CD14-positive monocyte (primary cell): ENCODE measurements around the gene TFR2. TPM values are rescaled to one million over a fixed set of nuclear protein-coding genes. Genes with fewer than 3 reads are reported as not detected.

Experiments
- DNase-seq, 3 donors: peaks; one replicate each; pipeline ENCODE4 v3.0.0-alpha.2; 2011 to 2022
- H2AFZ ChIP-seq: 2 replicates; pipeline ENCODE4 v1.6.0; 2012; ENCODE audit warnings: mild to moderate bottlenecking, low read depth, low read length, inconsistent platforms; ENCODE audit not compliant: insufficient read depth, poor library complexity, severe bottlenecking
- H3K27ac ChIP-seq, 2 donors: 1 replicate in 1 of 2; 2 replicates in 1 of 2; pipeline ENCODE4 v1.5.1; 2012 to 2013; ENCODE audit warnings: low read length in 2 of 2, control low read depth in 1 of 2, inconsistent platforms in 1 of 2, low read depth in 1 of 2, mild to moderate bottlenecking in 1 of 2
- H3K27me3 ChIP-seq, 2 donors: one replicate each; pipeline versions ENCODE4 v1.6.0 to v1.6.1; 2011 to 2013; ENCODE audit warnings: low read length in 2 of 2; ENCODE audit not compliant: control insufficient read depth in 2 of 2, insufficient read depth in 2 of 2
- H3K36me3 ChIP-seq, 2 donors: replicated peaks in 1 of 2; 1 replicate in 1 of 2; 2 replicates in 1 of 2; pipeline versions ENCODE4 v1.5.1 to v1.6.1; 2012 to 2013; ENCODE audit warnings: low read length in 2 of 2, control low read depth in 1 of 2, inconsistent platforms in 1 of 2, mild to moderate bottlenecking in 1 of 2; ENCODE audit not compliant: insufficient read depth in 2 of 2, control insufficient read depth in 1 of 2
- H3K4me1 ChIP-seq, 2 donors: 1 replicate in 1 of 2; 2 replicates in 1 of 2; pipeline versions ENCODE4 v1.5.1 to v1.6.1; 2012 to 2013; ENCODE audit warnings: low read length in 2 of 2, control low read depth in 1 of 2, inconsistent platforms in 1 of 2, mild to moderate bottlenecking in 1 of 2, moderate library complexity in 1 of 2; ENCODE audit not compliant: insufficient read depth in 2 of 2, control insufficient read depth in 1 of 2
- H3K4me2 ChIP-seq: replicated peaks from 2 replicates; pipeline ENCODE3; 2012; ENCODE audit warnings: low read length, moderate library complexity, mild to moderate bottlenecking; ENCODE audit not compliant: poor library complexity, severe bottlenecking; ENCODE audit errors: extremely low read depth
- H3K4me3 ChIP-seq, 3 experiments: fragments of 200-600 bp in 1 of 3; sonication (generic) in 1 of 3; replicated peaks in 1 of 3; 1 replicate in 2 of 3; 2 replicates in 1 of 3; pipeline ENCODE4 v1.5.1; 2011 to 2013; ENCODE audit warnings: low read length in 3 of 3, mild to moderate bottlenecking in 3 of 3, control low read depth in 2 of 3, low read depth in 2 of 3, inconsistent platforms in 1 of 3, moderate library complexity in 1 of 3
- H3K79me2 ChIP-seq: 2 replicates; pipeline ENCODE4 v1.6.0; 2012; ENCODE audit warnings: mild to moderate bottlenecking, control low read depth, inconsistent platforms, low read length, moderate library complexity; ENCODE audit not compliant: insufficient read depth
- H3K9ac ChIP-seq: 2 replicates; pipeline ENCODE4 v1.6.0; 2017; ENCODE audit warnings: low read length, mild to moderate bottlenecking; ENCODE audit not compliant: insufficient read depth, poor library complexity, severe bottlenecking
- H3K9me3 ChIP-seq, 2 donors: replicated peaks in 1 of 2; 1 replicate in 1 of 2; 2 replicates in 1 of 2; pipeline versions ENCODE4 v1.5.1 to v1.6.1; 2012 to 2013; ENCODE audit warnings: low read length in 2 of 2, control low read depth in 1 of 2; ENCODE audit not compliant: control insufficient read depth in 1 of 2, insufficient read depth in 1 of 2
- H4K20me1 ChIP-seq: 2 replicates; pipeline ENCODE4 v1.6.0; 2012; ENCODE audit warnings: mild to moderate bottlenecking, low read length, control low read depth, moderate library complexity; ENCODE audit not compliant: insufficient read depth
- H3K27ac Mint-ChIP-seq, 7 donors: one replicate each; pipeline ENCODE4 v1.8.0; 2020; ENCODE audit warnings: mild to moderate bottlenecking in 7 of 7, mixed read lengths in 7 of 7, moderate library complexity in 6 of 7, inconsistent platforms in 2 of 7
- H3K27me3 Mint-ChIP-seq, 3 donors: one replicate each; pipeline ENCODE4 v1.8.0; 2021 to 2022; ENCODE audit warnings: low read depth in 3 of 3, mild to moderate bottlenecking in 3 of 3, mixed read lengths in 3 of 3, moderate library complexity in 3 of 3, inconsistent platforms in 1 of 3
- H3K36me3 Mint-ChIP-seq, 2 donors: one replicate each; pipeline ENCODE4 v1.8.0; 2020; ENCODE audit warnings: mixed read lengths in 2 of 2, inconsistent platforms in 1 of 2, mild to moderate bottlenecking in 1 of 2
- H3K4me1 Mint-ChIP-seq: one replicate; pipeline ENCODE4 v1.8.0; 2020; ENCODE audit warnings: mild to moderate bottlenecking, mixed read lengths
- H3K4me3 Mint-ChIP-seq, 2 donors: one replicate each; pipeline ENCODE4 v1.8.0; 2020; ENCODE audit warnings: mild to moderate bottlenecking in 2 of 2, mixed read lengths in 2 of 2, moderate library complexity in 1 of 2
- H3K9me3 Mint-ChIP-seq, 7 donors: one replicate each; pipeline ENCODE4 v1.8.0; 2020 to 2022; ENCODE audit warnings: mixed read lengths in 7 of 7, mild to moderate bottlenecking in 6 of 7, moderate library complexity in 6 of 7, inconsistent platforms in 2 of 7
- WGBS: methylation state at CpG from one replicate; pipeline ENCODE4 v1.1.5; 2013; ENCODE audit warnings: missing lambda C conversion rate; ENCODE audit not compliant: insufficient coverage; 5-methylcytosine and 5-hydroxymethylcytosine counted together
- intact Hi-C, 2 donors: fragments of 100-400 bp; cut with micrococcal nuclease; formaldehyde crosslinking; loops; one replicate each; pipeline versions ENCODE4 v1.15.0 to v1.15.1; 2023
- polyA plus RNA-seq, 3 donors: library from polyadenylated mRNA; depleted of rRNA in 1 of 3; unstranded in 2 of 3; stranded (reverse) in 1 of 3; fragments of 300-500 nt in 2 of 3; fragments of >200 nt in 1 of 3; fragmentation: Illumina TruSeq in 2 of 3; gene quantifications; 1 replicate in 2 of 3; 2 replicates in 1 of 3; pipeline ENCODE4 v1.2.3, GENCODE V29; 2012 to 2021
- TF ChIP-seq, protein P1 (sequence below): fragments of 200-600 bp; IDR thresholded peaks from one replicate; pipeline ENCODE4 v1.8.0; 2022; ENCODE audit warnings: antibody characterized with exemption, mild to moderate bottlenecking

The TFR2 gene
- polyA plus RNA-seq, 3 donors, result 0.79 to 1.4 TPM; not detected in 1

DNA sequence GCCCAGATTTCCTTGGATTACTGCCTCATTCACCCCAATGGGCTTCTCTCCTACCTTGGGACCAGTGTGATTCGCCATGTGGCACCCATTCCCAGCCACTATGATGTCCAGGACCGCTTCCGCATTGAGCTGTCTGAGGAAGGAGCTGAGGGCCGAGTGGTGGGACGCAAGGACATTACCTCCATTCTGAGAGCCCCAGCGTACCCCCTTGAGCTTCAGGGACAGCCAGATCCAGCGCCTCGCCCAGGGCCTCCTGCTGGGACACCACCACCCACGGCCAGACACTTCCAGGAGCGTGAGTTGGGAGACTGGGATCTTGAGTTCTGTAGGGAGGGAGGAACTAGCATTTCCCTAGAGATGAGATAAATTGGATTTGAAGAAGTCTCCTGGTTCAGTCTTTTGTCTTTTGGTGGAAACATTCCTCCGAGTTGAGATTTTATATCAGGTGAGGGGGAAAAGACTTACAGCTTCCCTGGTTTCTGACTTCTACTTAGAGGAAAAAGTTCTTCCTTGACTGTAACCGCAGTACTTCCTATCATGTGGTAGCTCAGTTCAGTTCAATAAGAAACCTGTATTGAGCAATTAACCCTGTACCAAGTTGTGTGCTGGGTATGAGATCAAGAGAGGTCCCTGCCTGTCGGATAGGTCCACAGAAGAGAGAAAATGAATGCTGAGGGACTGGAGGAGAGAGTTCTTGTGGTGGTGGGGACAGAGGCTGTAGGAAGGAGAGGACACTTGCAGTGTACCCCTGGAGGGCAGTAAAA, 27.8 kb downstream of the TFR2 start:
- peaks cover 0 to 6% (median 1%) of the 10 kb centered on the region in 3 donors for H3K27me3 Mint-ChIP-seq
- H3K9ac ChIP-seq, result no peak overlapping the region
- peak in 2 of 3 donors; percentile 49 to 51 for DNase-seq

More for the DNA sequence above, 27.8 kb downstream of the TFR2 start:
- peaks cover 22 to 27% of the 10 kb centered on the region in 2 donors for H3K4me1 ChIP-seq
- H3K9me3 ChIP-seq, result no peaks in the 10 kb centered on the region
- no peaks in the 10 kb centered on the region for H3K36me3 ChIP-seq
- H3K27ac Mint-ChIP-seq, result peak overlapping the region in 6 of 7 donors; percentile 0 to 76 (median 42)
- H3K4me1 Mint-ChIP-seq, result peaks cover 19% of the 10 kb centered on the region
- intact Hi-C loops, result loop anchor here (2.0 to 5.0 kb wide), 3 partner anchors 27 to 274 kb away; partner anchors contain the start of genes AGFG2 (in 1 of the 2), FBXO24 (in 1 of the 2), LRCH4 (in 1 of the 2) and UFSP1 (in 1 of the 2)
- peaks cover 0 to 3% (median 0%) of the 10 kb centered on the region in 7 donors for H3K9me3 Mint-ChIP-seq
- H3K79me2 ChIP-seq, result peaks cover 4% of the 10 kb centered on the region
- peak overlapping the region; percentile 56 to 97 for H3K4me3 Mint-ChIP-seq
- H4K20me1 ChIP-seq, result no peaks in the 10 kb centered on the region
- 48% methylated on average over 4 of the region's 13 CpGs for WGBS
- TF ChIP-seq, protein P1, sequence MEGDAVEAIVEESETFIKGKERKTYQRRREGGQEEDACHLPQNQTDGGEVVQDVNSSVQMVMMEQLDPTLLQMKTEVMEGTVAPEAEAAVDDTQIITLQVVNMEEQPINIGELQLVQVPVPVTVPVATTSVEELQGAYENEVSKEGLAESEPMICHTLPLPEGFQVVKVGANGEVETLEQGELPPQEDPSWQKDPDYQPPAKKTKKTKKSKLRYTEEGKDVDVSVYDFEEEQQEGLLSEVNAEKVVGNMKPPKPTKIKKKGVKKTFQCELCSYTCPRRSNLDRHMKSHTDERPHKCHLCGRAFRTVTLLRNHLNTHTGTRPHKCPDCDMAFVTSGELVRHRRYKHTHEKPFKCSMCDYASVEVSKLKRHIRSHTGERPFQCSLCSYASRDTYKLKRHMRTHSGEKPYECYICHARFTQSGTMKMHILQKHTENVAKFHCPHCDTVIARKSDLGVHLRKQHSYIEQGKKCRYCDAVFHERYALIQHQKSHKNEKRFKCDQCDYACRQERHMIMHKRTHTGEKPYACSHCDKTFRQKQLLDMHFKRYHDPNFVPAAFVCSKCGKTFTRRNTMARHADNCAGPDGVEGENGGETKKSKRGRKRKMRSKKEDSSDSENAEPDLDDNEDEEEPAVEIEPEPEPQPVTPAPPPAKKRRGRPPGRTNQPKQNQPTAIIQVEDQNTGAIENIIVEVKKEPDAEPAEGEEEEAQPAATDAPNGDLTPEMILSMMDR, result no peak
- no peak overlapping the region for H3K27ac ChIP-seq
- peak overlapping the region; percentile 90 for H2AFZ ChIP-seq
- peak overlapping the region; percentile 98 for H3K4me2 ChIP-seq
- no peaks in the 10 kb centered on the region for H3K27me3 ChIP-seq
- H3K36me3 Mint-ChIP-seq, result peaks cover 17 to 18% of the 10 kb centered on the region in 2 donors
- H3K4me3 ChIP-seq, result peak overlapping the region in 1 of 3 experiments; percentile 91
